HepG2 (cell line): ENCODE data around the gene AFF1. TPM values are rescaled to one million over a fixed set of nuclear protein-coding genes. Genes with fewer than 3 reads are reported as not detected.

ENCODE experiments used
- FOSL2 ChIP-seq: sonication (generic); formaldehyde crosslinking; IDR thresholded peaks from 2 replicates; pipeline ENCODE4 v1.4.0; 2020; ENCODE audit warnings: missing genetic modification reagents
- GTF2F1 ChIP-seq: fragments of 150-350 bp; IDR thresholded peaks from 2 replicates; pipeline ENCODE4 v1.6.1; 2014; ENCODE audit warnings: low read length
- MAZ ChIP-seq, 2 experiments: sonication (generic) in 1 of 2; formaldehyde crosslinking in 1 of 2; IDR thresholded peaks; 2 replicates each; pipeline versions ENCODE4 v1.5.0 to v1.6.1; 2012 to 2020; ENCODE audit warnings: low read depth in 2 of 2, mild to moderate bottlenecking in 2 of 2, borderline replicate concordance in 1 of 2, improper control_type of control experiment in 1 of 2, low read length in 1 of 2, missing genetic modification reagents in 1 of 2, moderate library complexity in 1 of 2
- MXI1 ChIP-seq: IDR thresholded peaks from 3 replicates; pipeline ENCODE4 v1.6.1; 2012; ENCODE audit warnings: low read depth, low read length, inconsistent platforms, borderline replicate concordance
- polyA plus RNA-seq, 8 experiments: library from polyadenylated mRNA; depleted of rRNA in 3 of 8; stranded (reverse) in 7 of 8; unstranded in 1 of 8; fragments of >200 nt; fragmentation: Illumina TruSeq in 4 of 8; extraction: Trizol in 4 of 8; gene quantifications; 2 replicates each; pipeline versions ENCODE4 v1.2.1 to v1.2.3, GENCODE V29; 2011 to 2016; ENCODE audit warnings: low read depth in 4 of 8, missing spikeins in 1 of 8, mixed read lengths in 1 of 8; ENCODE audit not compliant: insufficient read depth in 1 of 8
- total RNA-seq, 5 experiments: library from RNA; depleted of rRNA; stranded (reverse); fragments of >200 nt; fragmentation: Illumina TruSeq; extraction: Trizol; gene quantifications; 2 replicates each; pipeline ENCODE4 v1.2.3, GENCODE V29; 2016; ENCODE audit warnings: low read depth in 1 of 5
- TF ChIP-seq, protein P1 (sequence below): sonication (generic); formaldehyde crosslinking; IDR thresholded peaks from 2 replicates; pipeline ENCODE4 v1.4.0; 2020; ENCODE audit warnings: missing genetic modification reagents
- TF ChIP-seq, protein P2 (sequence below): sonication (generic); formaldehyde crosslinking; IDR thresholded peaks from 2 replicates; pipeline ENCODE4 v1.8.1; 2023; ENCODE audit warnings: mild to moderate bottlenecking, moderate library complexity, missing genetic modification reagents
- TF ChIP-seq, protein P3 (sequence below): sonication (generic); formaldehyde crosslinking; conservative IDR thresholded peaks from 2 replicates; pipeline ENCODE4 v1.4.0; 2020; ENCODE audit warnings: mild to moderate bottlenecking, missing genetic modification reagents, moderate library complexity
- TF ChIP-seq, protein P4 (sequence below): sonication (generic); formaldehyde crosslinking; IDR thresholded peaks from 2 replicates; pipeline ENCODE4; 2020; ENCODE audit warnings: missing genetic modification reagents, mild to moderate bottlenecking, borderline replicate concordance
- TF ChIP-seq, protein P5 (sequence below): sonication (generic); formaldehyde crosslinking; IDR thresholded peaks from 2 replicates; pipeline ENCODE4 v1.8.0; 2022; ENCODE audit warnings: missing genetic modification reagents, low read depth, mild to moderate bottlenecking, borderline replicate concordance

The AFF1 gene
- total and polyA plus RNA-seq, 2 of the 13 experiments (the other 11 are each of a cell fraction or from before 2014, with no cell fraction given): 15.5 to 15.9 TPM

DNA sequence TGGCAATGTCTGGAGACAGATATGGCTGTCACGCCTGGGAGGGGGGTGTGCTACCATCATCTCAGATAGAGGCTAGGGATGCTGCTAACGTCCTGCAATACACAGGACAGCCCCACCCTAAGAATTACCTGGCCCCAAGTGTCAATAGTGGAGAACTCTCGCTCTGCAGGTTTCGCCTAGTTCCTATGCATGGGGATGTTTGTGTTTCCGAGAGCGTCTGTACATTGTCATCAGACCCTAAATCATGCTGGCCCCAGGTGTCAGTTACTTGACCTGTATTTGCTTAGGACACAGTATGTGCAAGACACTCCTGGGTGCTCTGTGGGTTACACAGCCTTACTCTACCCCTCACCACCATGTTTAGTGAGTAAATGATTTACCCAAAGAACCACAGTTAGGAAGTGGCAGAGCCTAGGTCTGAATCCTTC lies 90.8 kb downstream of the AFF1 start (continued):
- TF ChIP-seq, protein P1, sequence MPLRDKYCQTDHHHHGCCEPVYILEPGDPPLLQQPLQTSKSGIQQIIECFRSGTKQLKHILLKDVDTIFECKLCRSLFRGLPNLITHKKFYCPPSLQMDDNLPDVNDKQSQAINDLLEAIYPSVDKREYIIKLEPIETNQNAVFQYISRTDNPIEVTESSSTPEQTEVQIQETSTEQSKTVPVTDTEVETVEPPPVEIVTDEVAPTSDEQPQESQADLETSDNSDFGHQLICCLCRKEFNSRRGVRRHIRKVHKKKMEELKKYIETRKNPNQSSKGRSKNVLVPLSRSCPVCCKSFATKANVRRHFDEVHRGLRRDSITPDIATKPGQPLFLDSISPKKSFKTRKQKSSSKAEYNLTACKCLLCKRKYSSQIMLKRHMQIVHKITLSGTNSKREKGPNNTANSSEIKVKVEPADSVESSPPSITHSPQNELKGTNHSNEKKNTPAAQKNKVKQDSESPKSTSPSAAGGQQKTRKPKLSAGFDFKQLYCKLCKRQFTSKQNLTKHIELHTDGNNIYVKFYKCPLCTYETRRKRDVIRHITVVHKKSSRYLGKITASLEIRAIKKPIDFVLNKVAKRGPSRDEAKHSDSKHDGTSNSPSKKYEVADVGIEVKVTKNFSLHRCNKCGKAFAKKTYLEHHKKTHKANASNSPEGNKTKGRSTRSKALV (CRISPR knock-in tag): no peak
- TF ChIP-seq MXI1 (no peak), FOSL2 (peak; percentile 50; the same call in 1 of the 2 replicates), GTF2F1 (no peak), MAZ (IDR thresholded peaks at IDR 0.05; ENCODE audit: borderline replicate concordance, low read depth, low read length) (no peak), MAZ (CRISPR knock-in tag; IDR thresholded peaks at IDR 0.05; ENCODE audit: low read depth) (0 out of 2 replicates have a peak, but pooled peaks have one; percentile 23)
- TF ChIP-seq, protein P2, sequence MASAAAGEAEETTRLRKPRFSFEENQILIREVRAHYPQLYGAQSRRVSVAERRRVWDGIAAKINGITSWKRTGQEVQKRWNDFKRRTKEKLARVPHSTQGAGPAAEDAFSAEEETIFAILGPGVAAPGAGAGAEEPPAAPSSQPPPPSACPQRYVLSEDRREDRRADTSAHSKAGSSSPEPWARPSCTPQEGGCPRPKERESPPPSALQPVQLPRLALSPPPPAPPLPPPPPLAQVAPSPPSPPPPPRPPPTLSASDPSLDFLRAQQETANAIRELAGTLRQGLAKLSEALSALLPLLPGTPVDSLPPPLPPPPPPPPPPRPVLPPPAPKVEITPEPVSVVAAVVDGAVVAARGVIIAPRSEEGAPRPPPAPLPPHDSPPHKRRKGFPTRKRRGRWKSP (CRISPR knock-in tag): peak; percentile 52; the same call in 1 of the 2 replicates
- TF ChIP-seq, protein P3, sequence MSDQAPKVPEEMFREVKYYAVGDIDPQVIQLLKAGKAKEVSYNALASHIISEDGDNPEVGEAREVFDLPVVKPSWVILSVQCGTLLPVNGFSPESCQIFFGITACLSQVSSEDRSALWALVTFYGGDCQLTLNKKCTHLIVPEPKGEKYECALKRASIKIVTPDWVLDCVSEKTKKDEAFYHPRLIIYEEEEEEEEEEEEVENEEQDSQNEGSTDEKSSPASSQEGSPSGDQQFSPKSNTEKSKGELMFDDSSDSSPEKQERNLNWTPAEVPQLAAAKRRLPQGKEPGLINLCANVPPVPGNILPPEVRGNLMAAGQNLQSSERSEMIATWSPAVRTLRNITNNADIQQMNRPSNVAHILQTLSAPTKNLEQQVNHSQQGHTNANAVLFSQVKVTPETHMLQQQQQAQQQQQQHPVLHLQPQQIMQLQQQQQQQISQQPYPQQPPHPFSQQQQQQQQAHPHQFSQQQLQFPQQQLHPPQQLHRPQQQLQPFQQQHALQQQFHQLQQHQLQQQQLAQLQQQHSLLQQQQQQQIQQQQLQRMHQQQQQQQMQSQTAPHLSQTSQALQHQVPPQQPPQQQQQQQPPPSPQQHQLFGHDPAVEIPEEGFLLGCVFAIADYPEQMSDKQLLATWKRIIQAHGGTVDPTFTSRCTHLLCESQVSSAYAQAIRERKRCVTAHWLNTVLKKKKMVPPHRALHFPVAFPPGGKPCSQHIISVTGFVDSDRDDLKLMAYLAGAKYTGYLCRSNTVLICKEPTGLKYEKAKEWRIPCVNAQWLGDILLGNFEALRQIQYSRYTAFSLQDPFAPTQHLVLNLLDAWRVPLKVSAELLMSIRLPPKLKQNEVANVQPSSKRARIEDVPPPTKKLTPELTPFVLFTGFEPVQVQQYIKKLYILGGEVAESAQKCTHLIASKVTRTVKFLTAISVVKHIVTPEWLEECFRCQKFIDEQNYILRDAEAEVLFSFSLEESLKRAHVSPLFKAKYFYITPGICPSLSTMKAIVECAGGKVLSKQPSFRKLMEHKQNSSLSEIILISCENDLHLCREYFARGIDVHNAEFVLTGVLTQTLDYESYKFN (CRISPR knock-in tag): peak; percentile 32; the same call in 1 of the 2 replicates
- TF ChIP-seq, protein P4, sequence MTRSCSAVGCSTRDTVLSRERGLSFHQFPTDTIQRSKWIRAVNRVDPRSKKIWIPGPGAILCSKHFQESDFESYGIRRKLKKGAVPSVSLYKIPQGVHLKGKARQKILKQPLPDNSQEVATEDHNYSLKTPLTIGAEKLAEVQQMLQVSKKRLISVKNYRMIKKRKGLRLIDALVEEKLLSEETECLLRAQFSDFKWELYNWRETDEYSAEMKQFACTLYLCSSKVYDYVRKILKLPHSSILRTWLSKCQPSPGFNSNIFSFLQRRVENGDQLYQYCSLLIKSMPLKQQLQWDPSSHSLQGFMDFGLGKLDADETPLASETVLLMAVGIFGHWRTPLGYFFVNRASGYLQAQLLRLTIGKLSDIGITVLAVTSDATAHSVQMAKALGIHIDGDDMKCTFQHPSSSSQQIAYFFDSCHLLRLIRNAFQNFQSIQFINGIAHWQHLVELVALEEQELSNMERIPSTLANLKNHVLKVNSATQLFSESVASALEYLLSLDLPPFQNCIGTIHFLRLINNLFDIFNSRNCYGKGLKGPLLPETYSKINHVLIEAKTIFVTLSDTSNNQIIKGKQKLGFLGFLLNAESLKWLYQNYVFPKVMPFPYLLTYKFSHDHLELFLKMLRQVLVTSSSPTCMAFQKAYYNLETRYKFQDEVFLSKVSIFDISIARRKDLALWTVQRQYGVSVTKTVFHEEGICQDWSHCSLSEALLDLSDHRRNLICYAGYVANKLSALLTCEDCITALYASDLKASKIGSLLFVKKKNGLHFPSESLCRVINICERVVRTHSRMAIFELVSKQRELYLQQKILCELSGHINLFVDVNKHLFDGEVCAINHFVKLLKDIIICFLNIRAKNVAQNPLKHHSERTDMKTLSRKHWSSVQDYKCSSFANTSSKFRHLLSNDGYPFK (CRISPR knock-in tag): no peak
- TF ChIP-seq, protein P5, sequence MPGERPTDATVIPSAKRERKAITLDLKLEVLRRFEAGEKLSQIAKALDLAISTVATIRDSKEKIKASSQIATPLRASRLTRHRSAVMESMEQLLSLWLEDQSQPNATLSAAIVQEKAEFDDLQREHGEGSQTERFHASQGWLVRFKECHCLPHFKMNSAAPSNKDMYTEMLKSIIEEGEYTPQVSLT (CRISPR knock-in tag): no peak
